HL-60/S4 treated with retinoic acid at 250 ng/mL for 4 days and 3 days (cell line): ENCODE measurements around the gene DSG1.
"Not testable (repeated sequence)": the region's sequence is repeated elsewhere in the genome, so short reads cannot be mapped to it uniquely, and the experiment has no call there.

Experiments
- in situ Hi-C: fragments of 300-500 bp; cut with MboI; formaldehyde crosslinking; loops from 2 replicates; pipeline ENCODE4 v1.7.0; 2022; ENCODE audit warnings: low sequenced_read_pairs

Gene DSG1

DNA sequence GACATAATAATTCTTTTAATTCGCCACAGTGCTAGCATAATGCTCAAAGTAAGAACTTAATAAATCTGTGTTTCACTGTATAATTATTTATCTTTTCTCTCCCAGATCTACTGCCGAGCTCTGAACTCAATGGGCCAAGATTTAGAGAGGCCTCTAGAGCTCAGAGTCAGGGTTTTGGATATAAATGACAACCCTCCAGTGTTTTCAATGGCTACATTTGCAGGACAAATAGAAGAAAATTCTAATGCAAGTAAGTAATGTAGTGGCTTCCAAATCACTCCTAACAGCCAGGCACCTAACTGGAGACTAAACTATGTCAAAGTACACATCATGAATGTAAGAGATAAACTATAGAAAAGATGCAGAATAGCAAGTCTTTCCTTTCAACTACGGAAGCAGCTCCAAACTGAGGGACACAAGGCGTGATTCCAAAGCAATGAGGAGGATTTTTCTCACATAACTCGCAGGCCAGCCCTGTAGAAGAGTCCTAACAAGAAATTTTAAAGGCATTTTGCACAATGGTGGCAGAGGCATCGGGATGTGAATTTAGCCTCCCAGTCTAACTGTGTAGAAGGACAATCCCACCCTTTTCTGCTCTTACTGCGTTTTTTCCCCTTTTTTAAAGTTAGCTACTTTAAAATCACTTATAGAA is 12.0 kb downstream of the DSG1 start:
- in situ Hi-C loops, result no loop called here

DNA sequence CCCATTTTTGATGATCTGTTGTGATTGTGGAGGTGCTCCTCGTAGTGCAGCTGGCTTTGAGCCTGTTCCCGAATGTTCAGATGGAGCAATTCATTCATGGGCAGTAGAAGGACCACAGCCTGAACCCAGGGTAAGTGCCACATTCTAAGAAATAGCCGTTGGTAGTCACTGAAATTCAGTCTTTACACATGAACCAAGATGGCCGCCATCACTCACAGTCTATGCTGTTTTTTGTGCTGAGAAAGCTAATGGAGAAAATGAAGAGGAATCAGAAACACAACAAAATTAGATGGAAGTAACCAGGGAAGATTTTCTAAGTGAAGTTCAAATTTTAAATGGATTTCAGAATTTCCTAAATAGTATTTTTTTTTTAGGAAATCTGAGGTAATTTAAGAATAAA is 25.5 kb downstream of the DSG1 start:
- in situ Hi-C loops, result no loop called here

DNA sequence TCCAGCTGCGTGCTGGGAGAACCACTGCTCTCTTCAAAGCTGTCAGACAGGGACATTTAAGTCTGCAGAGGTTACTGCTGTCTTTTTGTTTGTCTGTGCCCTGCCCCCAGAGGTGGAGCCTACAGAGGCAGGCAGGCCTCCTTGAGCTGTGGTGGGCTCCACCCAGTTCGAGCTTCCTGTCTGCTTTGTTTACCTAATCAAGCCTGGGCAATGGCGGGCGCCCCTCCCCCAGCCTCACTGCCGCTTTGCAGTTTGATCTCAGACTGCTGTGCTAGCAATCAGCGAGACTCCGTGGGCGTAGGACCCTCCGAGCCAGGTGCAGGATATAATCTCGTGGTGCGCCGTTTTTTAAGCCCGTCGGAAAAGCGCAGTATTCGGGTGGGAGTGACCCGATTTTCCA is 35.4 kb downstream of the DSG1 start:
- in situ Hi-C loops, result not testable (repeated sequence)

DNA sequence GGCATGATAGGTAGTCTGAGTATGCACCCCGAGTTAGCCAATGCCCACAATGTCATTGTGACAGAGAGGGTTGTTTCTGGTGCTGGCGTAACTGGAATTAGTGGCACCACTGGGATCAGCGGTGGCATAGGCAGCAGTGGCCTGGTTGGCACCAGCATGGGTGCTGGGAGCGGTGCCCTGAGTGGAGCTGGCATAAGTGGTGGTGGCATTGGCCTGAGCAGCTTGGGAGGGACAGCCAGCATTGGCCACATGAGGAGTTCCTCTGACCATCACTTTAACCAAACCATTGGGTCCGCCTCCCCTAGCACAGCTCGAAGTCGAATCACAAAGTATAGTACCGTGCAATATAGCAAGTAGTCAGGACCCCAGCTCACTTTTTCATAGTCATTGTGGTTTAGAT is 37.0 kb downstream of the DSG1 start:
- in situ Hi-C loops, result no loop called here

DNA sequence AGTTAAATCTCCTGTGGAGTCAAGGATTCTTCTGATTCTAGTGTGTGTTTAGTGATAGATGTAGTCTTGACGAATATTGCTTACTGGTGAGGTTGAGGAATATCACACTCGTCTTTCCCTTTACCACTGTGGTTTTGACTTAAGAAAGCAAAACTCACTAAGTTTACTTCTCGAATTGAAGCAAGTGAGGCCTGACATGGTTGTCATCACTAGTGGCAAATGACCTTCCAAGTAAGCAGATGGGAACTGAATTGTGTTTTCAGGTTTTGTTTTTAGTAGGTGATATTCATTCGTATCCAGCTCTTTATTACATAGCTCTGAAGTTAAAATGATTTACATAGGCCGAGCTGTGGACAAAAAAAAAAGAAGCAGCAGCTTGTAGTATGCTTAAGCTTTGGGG is 38.1 kb downstream of the DSG1 start:
- in situ Hi-C loops, result no loop called here

DNA sequence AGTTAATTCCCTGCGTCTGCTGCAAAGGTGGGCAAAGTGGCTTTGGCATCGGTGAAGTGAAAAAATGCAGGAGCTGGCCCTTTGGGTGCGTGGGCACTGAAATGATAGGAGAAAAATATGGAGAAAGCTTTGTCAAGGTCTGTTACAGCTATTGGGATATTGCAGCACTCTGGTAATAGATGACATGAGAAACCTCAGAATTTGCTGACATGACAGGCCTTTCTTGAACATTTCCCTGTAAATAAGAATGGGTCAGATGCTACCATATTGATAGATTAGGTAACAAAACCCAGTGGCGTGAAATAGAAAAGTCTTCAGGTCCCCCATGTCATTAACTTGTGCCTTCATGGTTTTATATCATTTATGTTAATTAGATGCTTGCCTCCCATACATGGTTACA is 46.2 kb downstream of the DSG1 start:
- in situ Hi-C loops, result no loop called here

DNA sequence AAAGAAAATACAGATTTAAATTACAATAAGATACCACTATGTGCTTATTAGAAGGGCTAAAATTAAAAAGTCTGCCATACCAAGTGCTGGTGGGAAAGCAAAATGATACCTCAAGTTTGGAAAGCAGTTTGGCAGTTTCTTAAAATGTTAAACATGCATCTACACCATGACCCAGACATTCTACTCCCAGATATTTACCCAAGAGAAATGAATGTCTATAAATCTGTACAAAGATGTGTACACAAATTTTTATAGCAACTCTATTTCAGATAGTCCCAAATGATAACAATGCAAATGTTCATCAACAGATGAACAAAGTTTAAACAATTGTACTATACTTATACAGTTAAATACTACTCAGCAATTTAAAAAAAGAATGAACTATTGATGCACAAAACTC is 51.5 kb downstream of the DSG1 start:
- in situ Hi-C loops, result no loop called here

DNA sequence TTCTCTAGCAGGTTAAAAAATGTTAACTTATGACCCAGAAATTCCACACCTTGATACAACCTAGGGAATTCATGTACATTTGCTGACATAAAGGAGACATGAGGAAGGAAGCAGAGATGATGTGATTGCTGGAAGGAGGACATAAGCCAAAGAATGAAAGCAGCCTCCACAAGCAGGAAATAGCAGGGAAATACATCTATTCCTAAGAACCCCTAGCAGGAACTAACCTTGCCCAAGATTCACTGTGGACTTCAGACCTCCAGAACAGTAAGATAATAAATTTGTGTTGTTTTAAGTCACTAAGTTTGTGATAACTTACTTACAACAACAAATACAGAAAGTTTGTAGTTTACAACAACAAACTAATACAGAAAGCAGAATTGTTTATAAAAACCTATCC is 54.0 kb downstream of the DSG1 start:
- in situ Hi-C loops, result no loop called here

DNA sequence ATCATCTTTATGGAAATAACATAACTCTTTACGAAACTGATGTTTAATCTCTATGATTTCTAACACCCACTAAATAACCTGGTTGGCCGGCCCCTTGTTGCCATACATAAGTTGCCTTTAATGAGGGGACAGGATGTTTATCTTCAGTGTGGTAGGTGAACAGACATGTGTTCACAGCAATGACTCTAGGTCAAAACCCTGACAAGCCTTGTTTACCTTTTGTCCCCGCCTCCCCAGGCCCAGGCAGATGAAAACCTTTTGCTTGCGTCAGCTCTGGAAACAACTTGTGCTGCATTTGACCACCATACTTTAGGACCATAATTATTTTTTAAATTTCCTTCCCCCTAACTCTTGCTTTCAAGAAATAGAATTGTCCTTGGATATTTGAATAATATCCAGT is 55.7 kb downstream of the DSG1 start:
- in situ Hi-C loops, result no loop called here

DNA sequence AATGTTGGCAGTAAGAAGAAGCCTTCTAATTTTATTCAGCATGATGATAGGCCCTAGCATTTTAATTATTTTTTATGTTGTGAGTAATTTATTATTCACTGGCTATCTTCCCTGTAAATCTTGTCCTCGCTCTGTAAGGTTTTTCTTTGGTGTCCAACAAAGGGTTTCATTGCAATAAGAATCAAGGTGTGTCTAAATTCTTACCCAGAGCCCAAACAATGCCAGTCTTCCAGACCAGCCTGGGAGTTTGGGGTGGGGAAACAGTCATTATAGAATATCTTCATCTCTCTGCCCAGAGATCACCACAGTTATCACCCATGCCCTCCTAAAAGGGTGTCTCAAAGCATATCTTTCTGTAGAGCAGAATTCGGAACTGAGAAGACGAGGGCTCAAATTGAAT is 58.5 kb downstream of the DSG1 start, which contains the start of gene DSG4:
Gene DSG4 (plus strand): TSS at position 301 of the 400 bp plus-strand sequence. CDS start 135 bp downstream, outside the sequence.
- in situ Hi-C loops, result no loop called here

DNA sequence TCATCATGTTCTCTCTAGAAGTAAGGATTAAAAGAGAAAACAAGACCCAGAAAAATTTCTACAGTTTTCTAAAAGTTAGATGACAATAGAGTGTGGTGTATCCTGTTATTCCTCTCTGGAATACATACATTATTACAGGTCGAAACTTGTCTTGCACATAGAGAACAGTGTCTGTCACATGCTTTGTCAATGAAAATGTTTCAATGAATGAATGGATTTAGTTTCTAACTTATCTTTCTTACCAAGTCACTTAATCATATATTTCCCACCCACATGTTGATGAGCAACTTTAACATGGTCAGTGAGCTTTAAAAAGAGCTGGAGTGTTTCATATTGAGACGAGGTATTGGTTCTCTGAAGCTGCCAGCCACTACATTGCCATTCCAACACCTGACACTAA is 63.0 kb downstream of the DSG1 start:
- in situ Hi-C loops, result no loop called here

DNA sequence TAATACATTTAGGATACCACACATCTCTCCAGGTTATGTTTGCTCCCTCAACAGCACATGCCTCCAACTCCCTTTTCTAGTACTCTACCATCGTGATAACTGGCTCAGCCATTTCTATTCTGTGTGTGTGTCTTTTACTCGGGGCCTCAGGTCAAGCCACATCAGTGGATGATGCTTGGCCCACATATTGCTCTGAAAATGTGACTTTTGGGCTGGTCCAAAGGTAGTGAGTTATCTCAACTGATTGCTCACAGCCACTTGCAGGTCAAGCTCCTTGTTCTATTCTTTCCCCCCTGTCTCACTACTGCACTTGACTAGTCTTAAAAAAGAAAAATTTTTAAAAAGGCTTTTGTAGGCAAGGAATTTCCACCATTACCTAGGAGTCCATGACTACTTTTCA is 64.1 kb downstream of the DSG1 start:
- in situ Hi-C loops, result no loop called here

DNA sequence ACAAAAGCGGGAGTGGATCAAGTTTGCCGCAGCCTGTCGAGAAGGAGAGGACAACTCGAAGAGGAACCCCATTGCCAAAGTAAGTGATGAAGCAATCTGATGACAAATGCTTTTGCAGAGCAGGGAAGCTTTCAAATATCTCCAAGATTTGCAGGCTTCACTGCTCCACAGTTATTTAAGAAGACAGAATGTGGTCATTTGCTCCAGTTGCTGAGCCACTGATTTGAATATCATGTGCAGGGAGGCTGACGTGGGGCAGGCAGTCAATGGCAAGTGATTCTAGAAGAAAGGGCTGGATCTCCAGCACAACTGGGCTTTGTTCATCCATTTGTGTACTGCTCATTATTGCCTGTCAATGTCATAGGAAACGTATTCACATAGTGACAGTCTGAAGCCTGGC is 68.8 kb downstream of the DSG1 start:
- in situ Hi-C loops, result no loop called here

DNA sequence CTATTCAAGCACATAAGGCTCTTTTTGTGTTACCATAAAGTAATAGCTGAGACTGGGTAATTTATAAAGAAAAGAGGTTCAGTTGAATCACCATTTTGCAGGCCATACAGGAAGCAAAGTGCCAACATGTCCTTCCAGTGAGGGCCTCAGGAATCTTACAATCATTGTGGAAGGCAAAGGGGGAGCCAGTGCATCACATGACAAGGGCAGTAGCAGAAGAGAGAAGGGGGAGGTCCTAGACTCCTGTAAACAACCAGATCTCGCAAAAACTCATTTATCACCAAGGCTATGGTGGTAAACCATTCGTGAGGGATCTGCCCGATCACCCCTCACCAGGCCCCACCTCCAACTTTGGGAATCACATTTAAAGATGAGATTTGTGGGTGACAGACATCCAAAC is 75.3 kb downstream of the DSG1 start:
- in situ Hi-C loops, result no loop called here

DNA sequence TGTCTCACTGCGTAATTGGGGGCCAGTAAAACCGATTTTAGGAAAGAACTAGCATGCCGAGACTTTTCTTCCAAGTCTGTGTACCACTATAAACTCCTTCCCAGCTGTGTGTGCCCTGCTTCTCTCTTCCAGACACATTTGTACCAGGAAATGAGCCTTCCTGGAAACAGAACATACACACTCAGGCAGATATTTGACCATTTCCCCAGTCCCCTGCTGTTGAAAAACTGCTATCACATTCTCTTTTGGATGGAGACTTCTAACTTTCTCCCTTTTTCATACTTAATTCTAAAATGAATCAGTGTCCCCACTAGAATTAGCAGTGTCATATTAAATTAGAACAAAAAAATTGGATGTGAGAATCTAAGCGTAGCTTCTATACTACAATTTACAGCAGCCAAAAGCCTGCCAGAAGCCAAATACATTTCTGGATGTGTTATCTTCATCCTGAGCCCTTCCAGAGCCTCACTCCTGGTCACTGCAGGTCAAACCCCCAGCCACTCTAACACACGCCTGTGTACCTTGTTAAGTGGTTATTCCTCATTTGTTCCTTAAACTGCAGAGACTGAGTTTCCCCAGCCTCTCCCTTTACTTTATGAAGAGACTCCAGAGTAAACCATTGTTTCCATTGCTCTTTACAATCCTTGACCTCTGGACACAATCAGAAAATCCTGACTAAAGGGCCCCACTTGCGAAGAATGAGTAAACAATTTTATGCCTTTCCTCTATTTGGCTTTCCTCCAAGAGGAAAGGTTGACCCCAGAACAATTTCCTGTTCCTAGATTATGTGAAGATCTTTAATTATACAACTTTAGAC is 79.0 kb downstream of the DSG1 start:
- in situ Hi-C loops, result no loop called here

DNA sequence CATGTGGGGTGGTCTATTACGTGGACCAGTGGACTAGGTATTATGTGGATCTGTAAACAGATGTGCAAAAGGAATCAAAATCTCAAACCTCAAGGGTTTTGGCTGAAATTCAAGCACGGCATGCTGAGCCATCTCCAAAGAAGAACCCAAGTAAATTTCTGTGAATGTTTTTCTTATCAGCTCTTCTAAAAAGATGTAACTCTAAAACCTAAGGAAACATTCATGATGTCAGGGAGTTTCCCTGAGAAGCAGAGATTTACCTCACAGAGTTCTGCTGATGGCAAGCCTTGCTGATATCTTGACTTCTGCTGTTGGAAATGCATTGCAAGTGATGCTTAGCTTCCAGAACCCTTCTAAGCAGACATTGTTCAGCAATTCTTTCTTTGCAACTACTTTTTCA is 80.2 kb downstream of the DSG1 start:
- in situ Hi-C loops, result no loop called here

DNA sequence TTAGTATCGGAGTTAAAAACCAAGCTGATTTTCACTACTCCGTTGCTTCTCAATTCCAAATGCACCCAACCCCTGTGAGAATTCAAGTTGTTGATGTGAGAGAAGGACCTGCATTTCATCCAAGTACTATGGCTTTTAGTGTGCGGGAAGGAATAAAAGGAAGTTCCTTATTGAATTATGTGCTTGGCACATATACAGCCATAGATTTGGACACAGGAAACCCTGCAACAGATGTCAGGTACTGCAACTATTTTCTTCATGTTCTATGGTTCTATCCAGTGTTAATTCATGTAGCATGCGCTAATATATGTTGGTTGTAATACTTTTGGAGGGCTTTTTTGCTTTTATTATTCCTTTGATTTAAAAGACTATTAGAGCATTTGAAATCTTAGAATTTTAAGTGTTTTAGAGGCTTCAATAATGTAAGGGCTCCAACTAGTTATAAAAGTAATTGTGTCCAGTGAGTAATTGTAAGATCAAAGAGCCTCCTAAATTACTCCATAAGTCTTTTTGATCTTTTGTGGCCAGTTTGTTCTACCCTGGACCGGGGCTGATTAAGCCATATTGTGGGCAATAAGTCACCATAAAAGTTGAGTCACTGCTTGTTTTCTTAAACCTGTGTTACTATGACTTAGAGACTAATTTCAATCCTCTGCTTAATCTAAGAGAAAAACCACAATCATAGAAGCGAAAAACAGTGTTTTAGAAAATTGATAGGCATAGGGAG is 81.5 kb downstream of the DSG1 start:
- in situ Hi-C loops, result no loop called here

DNA sequence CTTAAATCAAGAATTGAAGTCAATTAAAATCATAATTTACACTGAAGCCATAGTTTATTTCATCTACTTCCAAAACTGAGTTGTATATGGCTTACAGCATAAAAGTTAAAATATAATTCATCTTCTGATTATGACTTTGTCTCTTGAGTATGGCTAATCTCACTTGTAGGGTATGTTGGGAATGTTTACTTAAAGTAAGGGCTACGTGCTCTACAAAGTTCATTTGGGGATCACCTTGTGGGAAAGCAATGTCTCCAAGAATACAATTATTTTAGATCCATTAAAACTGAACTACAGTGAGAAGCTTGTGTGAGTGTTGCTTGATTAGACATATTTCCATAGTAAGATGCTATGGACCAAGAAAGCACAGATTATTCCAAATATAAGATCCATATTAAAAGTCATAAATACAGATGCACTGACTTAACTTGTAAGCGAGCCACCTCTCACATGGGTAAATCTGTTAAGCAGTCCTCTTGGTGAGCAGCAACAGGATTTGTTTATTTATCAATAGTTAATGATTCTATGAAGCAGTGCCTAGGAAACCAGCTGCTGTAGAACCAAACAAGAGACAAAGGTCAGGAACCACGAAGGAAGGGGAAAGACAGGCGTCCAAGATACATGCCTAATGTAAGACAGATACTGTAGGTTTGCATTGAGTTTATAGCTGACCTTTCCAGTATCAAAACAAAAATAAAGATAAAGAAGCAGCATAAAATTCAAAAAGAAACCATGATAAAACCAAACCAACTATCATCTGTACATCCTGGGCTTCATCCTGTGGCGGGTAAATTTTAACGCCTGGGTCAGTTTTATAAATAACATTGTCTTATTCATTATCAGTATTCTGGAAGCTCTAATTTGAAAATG is 83.4 kb downstream of the DSG1 start:
- in situ Hi-C loops, result no loop called here

DNA sequence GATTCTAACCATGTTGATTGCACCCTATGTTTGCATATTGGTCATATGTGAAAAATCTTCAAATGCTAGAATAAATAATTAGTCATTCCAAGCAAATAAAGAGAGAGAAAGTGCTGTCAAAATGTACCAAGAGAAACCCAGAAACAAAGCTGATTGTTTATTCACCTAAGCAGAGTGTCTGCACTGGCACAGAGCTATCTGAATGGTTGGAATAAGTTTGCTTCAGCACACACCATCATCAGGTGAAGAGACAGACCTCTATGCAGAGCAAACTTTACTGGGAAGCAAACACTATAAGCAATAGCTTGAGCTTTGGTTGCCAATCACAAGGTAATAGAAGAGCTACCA is 84.0 kb downstream of the DSG1 start:
- in situ Hi-C loops, result no loop called here

DNA sequence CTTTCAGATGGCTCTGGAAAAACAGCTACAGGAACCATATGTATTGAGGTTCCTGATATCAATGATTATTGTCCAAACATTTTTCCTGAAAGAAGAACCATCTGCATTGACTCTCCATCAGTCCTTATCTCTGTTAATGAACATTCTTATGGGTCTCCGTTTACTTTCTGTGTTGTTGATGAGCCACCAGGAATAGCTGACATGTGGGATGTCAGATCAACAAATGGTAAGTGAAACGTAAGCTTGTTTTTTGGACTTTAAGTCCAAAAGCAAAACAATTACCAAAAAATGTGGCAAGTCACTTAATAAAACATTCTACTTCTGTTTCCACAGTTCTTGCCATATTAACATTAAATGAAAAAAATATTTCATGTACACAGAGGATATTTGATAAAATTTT is 85.4 kb downstream of the DSG1 start:
- in situ Hi-C loops, result no loop called here
